ENCODE data around the gene CENPE.

Gene CENPE

GRCh38 chr4:103074744-103075434 lies 123.3 kb downstream of the CENPE start:
- no peak for DNase-seq

DNA sequence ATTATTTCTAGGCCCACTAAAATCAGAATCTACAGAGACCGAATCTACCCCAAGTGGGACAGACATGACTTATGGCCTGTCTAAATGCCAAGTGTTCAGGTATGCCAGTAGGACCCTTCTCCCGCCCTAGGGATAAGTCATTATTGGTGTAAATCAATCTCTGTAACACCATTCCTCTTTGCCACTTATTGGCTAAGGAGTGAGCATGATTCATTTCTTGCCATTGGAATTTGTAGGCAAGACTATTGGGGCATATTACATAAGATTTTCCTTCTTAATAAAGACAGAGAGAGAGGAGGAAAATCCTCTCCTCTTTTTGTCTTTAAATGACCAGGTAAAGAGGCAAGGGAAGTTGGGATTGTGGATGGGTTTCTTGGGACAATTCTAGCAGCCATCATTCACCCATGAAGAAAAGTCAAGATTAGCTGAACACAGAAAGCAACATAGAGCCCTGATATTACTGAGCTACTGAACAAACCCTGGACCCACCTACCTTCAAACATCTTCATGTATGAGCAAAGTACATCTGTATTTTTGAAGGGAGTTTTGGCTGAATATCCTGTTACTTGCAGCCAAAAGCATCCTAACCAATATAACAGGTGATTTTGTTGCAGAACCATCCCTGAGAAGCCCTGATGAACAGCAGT lies 124.2 kb downstream of the CENPE start:
- peak; percentile 17 for DNase-seq

DNA sequence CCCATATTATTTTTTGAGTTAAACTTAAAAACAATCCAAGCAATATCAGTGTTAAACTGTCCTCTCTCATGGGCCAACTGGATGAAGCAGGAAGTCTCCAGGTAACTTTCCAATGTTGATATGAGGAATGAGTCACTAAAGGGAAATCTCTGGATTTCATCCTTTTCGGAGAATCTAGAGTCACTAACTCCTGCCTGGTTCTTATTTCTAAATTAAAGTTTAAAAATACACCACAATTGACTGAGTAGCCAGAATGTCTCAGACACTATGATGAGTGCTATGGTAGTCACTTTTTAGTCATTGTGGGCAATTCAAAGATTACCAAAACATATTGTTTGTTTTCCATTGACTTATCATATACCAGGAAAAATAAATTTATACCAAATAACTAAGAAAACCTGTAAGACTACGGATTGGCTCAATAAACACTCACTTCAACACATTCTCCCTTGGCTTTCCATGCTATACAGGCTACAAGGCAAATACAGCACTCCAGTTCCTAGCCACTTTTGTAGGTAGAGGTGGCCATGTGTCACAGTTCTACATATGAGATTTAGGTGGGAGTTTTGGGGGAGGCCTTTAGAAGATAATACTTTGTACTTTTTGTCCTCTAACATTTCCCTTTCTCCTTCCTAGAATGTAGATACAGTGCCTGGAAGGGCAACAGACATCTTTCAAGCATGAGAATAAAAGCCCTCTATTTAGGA lies 130.1 kb downstream of the CENPE start:
- no peak for DNase-seq

GRCh38 chr4:103060453-103061148 lies 137.5 kb downstream of the CENPE start:
- DNase-seq = no peak
